ENCODE data around the gene LSR.
"Not testable (repeated sequence)": the region's sequence is repeated elsewhere in the genome, so short reads cannot be mapped to it uniquely, and the experiment has no call there.

LSR gene

GRCh38 chr19:35268536-35269437 lies 20.0 kb downstream of the LSR start, which contains the start of gene USF2:
Gene USF2 (plus strand): TSS chr19:35268962. CDS start chr19:35269102, 140 bp downstream.
- no peak for FAIRE-seq

GRCh38 chr19:35269438-35270117 lies 20.8 kb downstream of the LSR start:
- no peak for FAIRE-seq

- no peak for FAIRE-seq
These were observed 21.6 kb downstream of the LSR start for GRCh38 chr19:35270381-35270811.

- no peak for FAIRE-seq
These were observed 22.7 kb downstream of the LSR start for GRCh38 chr19:35271546-35271945.

- FAIRE-seq, result no peak
These were observed 23.4 kb downstream of the LSR start for GRCh38 chr19:35272122-35272719.

- FAIRE-seq, result no peak
These were observed 24.3 kb downstream of the LSR start for GRCh38 chr19:35272954-35273649.

GRCh38 chr19:35273686-35274259 lies 25.0 kb downstream of the LSR start:
- no peak for FAIRE-seq

- no peak for FAIRE-seq
These were observed 25.5 kb downstream of the LSR start for GRCh38 chr19:35274323-35274722.

- FAIRE-seq, result no peak
These were observed 28.0 kb downstream of the LSR start for GRCh38 chr19:35276706-35277281.

GRCh38 chr19:35278578-35279284 lies 29.9 kb downstream of the LSR start:
- FAIRE-seq, result no peak

GRCh38 chr19:35279374-35279773 lies 30.6 kb downstream of the LSR start:
- no peak for FAIRE-seq

- no peak for FAIRE-seq
These were observed 31.4 kb downstream of the LSR start for GRCh38 chr19:35279985-35280821.

GRCh38 chr19:35281303-35281702 lies 32.5 kb downstream of the LSR start:
- no peak for FAIRE-seq

- FAIRE-seq, result no peak
These were observed 35.6 kb downstream of the LSR start for GRCh38 chr19:35284153-35285094.

- FAIRE-seq, result no peak
These were observed 36.3 kb downstream of the LSR start for GRCh38 chr19:35285095-35285449.

GRCh38 chr19:35285465-35285864 lies 36.7 kb downstream of the LSR start:
- not testable (repeated sequence) for FAIRE-seq

- not testable (repeated sequence) for FAIRE-seq
These were observed 37.3 kb downstream of the LSR start for GRCh38 chr19:35286101-35286500.

GRCh38 chr19:35287713-35288112 lies 38.9 kb downstream of the LSR start:
- FAIRE-seq, result no peak

- no peak for FAIRE-seq
These were observed 39.5 kb downstream of the LSR start for GRCh38 chr19:35288331-35288730.
